DOHH2 (cell line): ENCODE data around the gene NUDT6.

ENCODE experiments used
- H3F3A ChIP-seq: fragments of 200-600 bp; sonication (generic), shearing (Covaris generic); 2 replicates; pipeline ENCODE4 v1.6.0; 2016; ENCODE audit warnings: antibody characterized with exemption, mild to moderate bottlenecking; ENCODE audit not compliant: control insufficient read depth, insufficient read depth
- H3K27ac ChIP-seq: fragments of 200-600 bp; sonication (generic); 2 replicates; pipeline ENCODE4 v1.5.1; 2014; ENCODE audit warnings: low read depth, mild to moderate bottlenecking, low read length, moderate library complexity
- H3K27me3 ChIP-seq: fragments of 200-600 bp; sonication (generic); 2 replicates; pipeline ENCODE4 v1.6.1; 2014; ENCODE audit warnings: mild to moderate bottlenecking, low read length, mixed read lengths; ENCODE audit not compliant: control insufficient read depth
- H3K36me3 ChIP-seq: fragments of 200-600 bp; sonication (generic); 2 replicates; pipeline ENCODE4 v1.6.1; 2014; ENCODE audit warnings: mild to moderate bottlenecking, low read length, moderate library complexity, mixed read lengths; ENCODE audit not compliant: control insufficient read depth
- H3K4me1 ChIP-seq: fragments of 200-600 bp; sonication (generic); 2 replicates; pipeline ENCODE4 v1.6.1; 2014; ENCODE audit warnings: mild to moderate bottlenecking, low read length, mixed read lengths; ENCODE audit not compliant: control insufficient read depth
- H3K4me2 ChIP-seq: fragments of 200-600 bp; sonication (generic); 2 replicates; pipeline ENCODE4 v1.6.0; 2014; ENCODE audit warnings: mild to moderate bottlenecking, low read length, moderate library complexity
- H3K4me3 ChIP-seq: fragments of 200-600 bp; sonication (generic); 2 replicates; pipeline ENCODE4 v1.5.1; 2014; ENCODE audit warnings: mild to moderate bottlenecking, low read length, mixed read lengths
- H3K79me2 ChIP-seq: fragments of 200-600 bp; sonication (generic); 2 replicates; pipeline ENCODE4 v1.6.1; 2014; ENCODE audit warnings: mild to moderate bottlenecking, low read length, mixed read lengths; ENCODE audit not compliant: control insufficient read depth
- H3K9me2 ChIP-seq: fragments of 200-600 bp; sonication (generic); replicated peaks from 2 replicates; pipeline ENCODE4 v1.6.1; 2014; ENCODE audit warnings: mild to moderate bottlenecking, low read length, mixed read lengths; ENCODE audit not compliant: control insufficient read depth
- H3K9me3 ChIP-seq: fragments of 200-600 bp; sonication (generic); 2 replicates; pipeline ENCODE4 v1.6.1; 2014; ENCODE audit warnings: antibody characterized with exemption, low read length, mixed read lengths; ENCODE audit not compliant: control insufficient read depth, insufficient read depth
- H4K20me1 ChIP-seq: fragments of 200-600 bp; sonication (generic); 2 replicates; pipeline ENCODE4 v1.6.0; 2014; ENCODE audit warnings: low read depth, mild to moderate bottlenecking, antibody characterized with exemption, low read length, moderate library complexity; ENCODE audit not compliant: control insufficient read depth, insufficient read depth
- EZH2phosphoT487 ChIP-seq: fragments of 200-600 bp; sonication (generic); IDR thresholded peaks from 2 replicates; pipeline ENCODE4 v1.6.1; 2017; ENCODE audit warnings: borderline replicate concordance, mild to moderate bottlenecking, antibody characterized with exemption, low read length, moderate library complexity, mixed read lengths
- TF ChIP-seq, protein P1 (sequence below): fragments of 200-600 bp; sonication (generic); IDR thresholded peaks from one replicate; pipeline ENCODE4 v1.5.1; 2014; ENCODE audit warnings: antibody characterized with exemption, mild to moderate bottlenecking, low read depth, low read length; ENCODE audit not compliant: poor library complexity, severe bottlenecking

The NUDT6 gene

GRCh38 chr4:122908223-122908622, 14.2 kb downstream of the NUDT6 start:
- H3K4me3 ChIP-seq: no peak overlapping the region
- no peaks in the 10 kb centered on the region for H4K20me1 ChIP-seq
- no peak overlapping the region for H3K27ac ChIP-seq
- H3K9me2 ChIP-seq: no peaks in the 10 kb centered on the region
- H3F3A ChIP-seq: no peaks in the 10 kb centered on the region
- no peaks in the 10 kb centered on the region for H3K79me2 ChIP-seq
- TF ChIP-seq, protein P1, sequence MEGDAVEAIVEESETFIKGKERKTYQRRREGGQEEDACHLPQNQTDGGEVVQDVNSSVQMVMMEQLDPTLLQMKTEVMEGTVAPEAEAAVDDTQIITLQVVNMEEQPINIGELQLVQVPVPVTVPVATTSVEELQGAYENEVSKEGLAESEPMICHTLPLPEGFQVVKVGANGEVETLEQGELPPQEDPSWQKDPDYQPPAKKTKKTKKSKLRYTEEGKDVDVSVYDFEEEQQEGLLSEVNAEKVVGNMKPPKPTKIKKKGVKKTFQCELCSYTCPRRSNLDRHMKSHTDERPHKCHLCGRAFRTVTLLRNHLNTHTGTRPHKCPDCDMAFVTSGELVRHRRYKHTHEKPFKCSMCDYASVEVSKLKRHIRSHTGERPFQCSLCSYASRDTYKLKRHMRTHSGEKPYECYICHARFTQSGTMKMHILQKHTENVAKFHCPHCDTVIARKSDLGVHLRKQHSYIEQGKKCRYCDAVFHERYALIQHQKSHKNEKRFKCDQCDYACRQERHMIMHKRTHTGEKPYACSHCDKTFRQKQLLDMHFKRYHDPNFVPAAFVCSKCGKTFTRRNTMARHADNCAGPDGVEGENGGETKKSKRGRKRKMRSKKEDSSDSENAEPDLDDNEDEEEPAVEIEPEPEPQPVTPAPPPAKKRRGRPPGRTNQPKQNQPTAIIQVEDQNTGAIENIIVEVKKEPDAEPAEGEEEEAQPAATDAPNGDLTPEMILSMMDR: no peak
- TF ChIP-seq EZH2phosphoT487: no peak
- H3K4me2 ChIP-seq: no peak overlapping the region
- no peaks in the 10 kb centered on the region for H3K27me3 ChIP-seq
- H3K4me1 ChIP-seq: no peaks in the 10 kb centered on the region
- peaks cover 3% of the 10 kb centered on the region; the same call in 1 of the 2 replicates for H3K36me3 ChIP-seq
- no peaks in the 10 kb centered on the region for H3K9me3 ChIP-seq

DNA sequence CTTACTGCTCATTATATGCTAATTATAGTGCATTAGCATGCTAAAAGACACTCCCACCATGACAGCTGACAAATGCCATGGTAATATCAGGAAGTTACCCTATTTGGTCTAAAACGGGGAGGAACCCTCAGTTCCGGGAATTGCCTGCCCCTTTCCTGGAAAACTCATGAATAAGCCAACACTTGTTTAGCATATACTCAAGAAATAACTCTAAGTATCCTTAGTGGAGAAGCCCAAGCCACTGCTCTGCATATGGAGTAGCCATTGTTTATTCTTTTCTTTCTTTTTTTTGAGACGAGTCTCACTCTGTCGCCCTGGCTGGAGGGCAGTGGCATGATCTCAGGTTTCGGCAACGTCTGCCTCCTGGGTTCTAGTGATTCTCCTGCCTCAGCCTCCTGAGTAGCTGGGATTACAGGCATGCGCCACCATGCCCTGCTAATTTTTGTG, 15.5 kb downstream of the NUDT6 start:
- no peaks in the 10 kb centered on the region for H4K20me1 ChIP-seq
- H3K4me3 ChIP-seq: no peak overlapping the region
- H3F3A ChIP-seq: no peaks in the 10 kb centered on the region
- no peaks in the 10 kb centered on the region for H3K36me3 ChIP-seq
- no peak for TF ChIP-seq EZH2phosphoT487
- TF ChIP-seq, protein P1: no peak
- H3K9me2 ChIP-seq: no peaks in the 10 kb centered on the region
- no peaks in the 10 kb centered on the region for H3K9me3 ChIP-seq
- no peak overlapping the region for H3K27ac ChIP-seq
- H3K27me3 ChIP-seq: no peaks in the 10 kb centered on the region
- no peak overlapping the region for H3K4me2 ChIP-seq
- no peaks in the 10 kb centered on the region for H3K4me1 ChIP-seq
- no peaks in the 10 kb centered on the region for H3K79me2 ChIP-seq

DNA sequence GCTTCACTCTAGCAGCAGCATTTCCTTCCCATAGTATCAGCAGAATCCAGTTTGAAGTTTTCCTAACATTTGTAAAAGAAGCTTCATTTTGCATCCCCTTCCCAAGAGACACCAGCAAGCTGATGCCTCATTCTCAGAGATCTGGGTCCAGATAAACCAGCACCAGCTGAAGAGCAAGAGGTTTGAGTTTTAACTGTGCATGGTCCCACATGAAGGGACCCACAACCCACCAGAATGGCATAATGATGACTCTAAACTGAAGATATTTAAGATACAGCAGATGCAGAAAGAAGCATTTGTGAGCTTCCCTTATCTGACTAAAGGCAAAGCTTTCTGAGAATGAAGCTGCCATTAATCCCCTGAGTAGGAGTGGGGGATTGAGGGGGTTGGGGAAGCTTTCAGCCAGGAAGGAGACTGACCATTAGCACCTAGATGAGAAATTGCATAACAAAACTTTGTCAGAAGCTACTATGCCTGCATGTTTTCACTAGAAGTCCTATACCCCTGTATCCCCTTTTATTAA, 18.6 kb downstream of the NUDT6 start:
- Histone ChIP-seq H3K9me3 (no peaks in the 10 kb centered on the region), H3F3A (no peaks in the 10 kb centered on the region), H3K79me2 (no peaks in the 10 kb centered on the region), H3K9me2 (no peaks in the 10 kb centered on the region), H3K27ac (no peak overlapping the region), H4K20me1 (no peaks in the 10 kb centered on the region), H3K36me3 (no peaks in the 10 kb centered on the region), H3K4me3 (no peak overlapping the region), H3K4me1 (no peaks in the 10 kb centered on the region), H3K4me2 (no peak overlapping the region), H3K27me3 (no peaks in the 10 kb centered on the region)
- TF ChIP-seq EZH2phosphoT487: no peak
- TF ChIP-seq, protein P1: no peak
